GM19043 (cell line): ENCODE measurements around the gene PRXL2B.
"Not testable (repeated sequence)": the region's sequence is repeated elsewhere in the genome, so short reads cannot be mapped to it uniquely, and the experiment has no call there.

Experiments
- ATAC-seq: cut with Tn5 transposase; IDR thresholded peaks from one replicate; pipeline ENCODE4 v1.9.1; 2021; ENCODE audit warnings: low read depth; ENCODE audit not compliant: unreplicated experiment

Gene PRXL2B

DNA sequence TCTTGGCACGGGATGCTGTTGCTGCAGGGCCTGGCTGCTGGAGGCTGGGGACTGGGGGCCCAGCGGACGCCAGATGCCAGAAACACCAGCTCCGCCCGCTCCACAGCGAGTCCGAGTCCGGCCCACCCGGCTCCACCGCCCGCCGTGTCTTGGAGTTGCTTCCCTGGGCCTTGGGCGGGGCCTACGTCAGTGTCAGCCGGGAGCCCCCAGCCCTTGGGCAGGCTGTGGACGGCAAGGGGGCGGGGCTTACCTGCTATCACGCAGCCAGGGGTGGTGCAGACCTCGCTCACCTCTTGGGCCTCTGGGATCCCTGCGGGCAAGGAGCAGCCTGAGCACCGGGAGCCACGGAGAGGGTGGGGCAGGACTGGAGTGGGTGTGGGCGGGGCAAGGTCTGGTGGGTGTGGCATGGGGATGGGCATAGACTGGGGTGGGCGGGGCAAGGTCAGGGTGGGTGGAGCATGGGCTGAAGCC, 24.5 kb downstream of the PRXL2B start:
- ATAC-seq, result no peak

DNA sequence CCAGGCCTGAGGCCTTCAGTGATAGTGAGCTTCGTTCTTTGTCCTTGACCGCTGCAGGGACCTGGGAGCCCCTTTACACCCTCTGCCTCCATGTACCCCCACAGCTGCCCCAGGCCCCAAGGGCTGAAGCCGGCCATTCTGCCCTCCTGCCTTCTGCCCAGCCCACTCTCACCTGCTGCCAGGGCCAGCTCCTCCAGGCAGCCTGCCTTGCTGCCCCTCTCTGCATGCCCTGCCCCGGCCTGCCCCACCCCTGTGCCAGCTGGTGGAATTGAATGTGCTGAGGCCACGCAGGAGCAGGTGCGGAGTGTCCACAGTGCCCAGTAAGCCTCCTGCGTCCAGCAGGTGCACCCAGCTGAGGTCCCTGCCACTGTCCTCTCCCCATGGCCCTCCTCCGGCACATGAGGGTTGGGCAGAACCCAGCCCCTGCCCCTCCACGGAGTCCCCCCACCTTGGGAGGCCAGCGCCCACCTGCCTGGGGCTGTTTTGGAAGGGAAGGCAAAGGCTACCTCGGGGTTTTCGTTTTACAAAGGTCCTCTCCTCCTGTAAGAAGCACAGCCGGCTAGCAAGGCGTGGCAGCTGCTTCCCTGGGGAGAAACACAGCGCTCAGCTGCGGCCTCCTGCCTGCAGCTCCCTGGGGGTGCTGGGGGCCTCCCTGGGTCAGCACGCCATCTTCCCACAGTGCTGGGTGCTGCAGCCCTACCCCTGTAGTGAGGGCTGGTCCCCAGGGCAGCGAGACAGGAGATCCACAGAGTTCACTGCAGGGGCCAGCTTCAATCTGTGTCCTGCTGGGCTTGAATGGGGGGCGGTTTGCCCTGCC, 25.3 kb downstream of the PRXL2B start:
- ATAC-seq, result no peak

- no peak for ATAC-seq
Measured at GRCh38 chr1:2612591-2613365, 26.2 kb downstream of the PRXL2B start.

DNA sequence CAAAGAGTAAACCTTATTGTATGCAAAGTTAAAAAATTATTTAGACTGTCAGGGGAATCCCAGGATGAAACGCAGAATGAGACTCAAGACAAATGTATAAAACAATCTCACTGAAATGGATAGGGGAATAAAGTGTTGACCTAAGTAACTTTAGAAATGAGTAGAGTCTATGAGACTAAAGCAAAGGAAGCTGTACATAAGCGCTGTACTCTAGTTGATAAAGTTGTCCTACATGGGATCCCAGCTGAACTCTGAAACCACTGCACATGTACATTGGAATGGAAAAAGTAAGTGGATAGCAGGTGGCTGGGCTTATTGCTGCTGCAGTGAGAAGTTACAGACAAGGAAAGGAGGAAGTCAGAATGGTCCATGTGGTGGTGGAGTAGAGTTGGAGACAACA, 27.6 kb downstream of the PRXL2B start:
- no peak for ATAC-seq

DNA sequence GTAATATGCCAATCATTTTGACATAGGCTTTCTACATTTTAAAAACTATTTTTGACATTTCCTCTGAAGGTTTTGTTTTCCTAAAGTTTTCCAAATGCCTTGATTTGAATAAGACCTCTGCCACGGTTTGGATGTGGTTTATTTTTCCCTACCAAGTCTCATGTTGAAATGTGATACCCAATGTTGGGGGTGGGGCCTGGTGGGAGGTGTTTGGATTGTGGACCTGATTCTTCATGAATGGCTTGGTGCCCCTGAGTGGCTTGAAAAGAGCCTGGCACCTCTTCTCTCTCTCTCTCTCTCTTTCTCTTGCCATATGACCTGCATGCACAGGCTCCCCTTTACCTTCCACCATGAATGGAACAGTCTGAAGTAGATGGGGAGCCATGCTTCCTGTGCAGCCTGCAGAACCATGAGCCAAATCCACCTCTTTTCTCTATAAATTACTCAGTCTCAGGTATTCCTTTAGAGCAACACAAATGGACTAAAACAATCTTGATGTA, 31.4 kb downstream of the PRXL2B start:
- ATAC-seq, result no peak

DNA sequence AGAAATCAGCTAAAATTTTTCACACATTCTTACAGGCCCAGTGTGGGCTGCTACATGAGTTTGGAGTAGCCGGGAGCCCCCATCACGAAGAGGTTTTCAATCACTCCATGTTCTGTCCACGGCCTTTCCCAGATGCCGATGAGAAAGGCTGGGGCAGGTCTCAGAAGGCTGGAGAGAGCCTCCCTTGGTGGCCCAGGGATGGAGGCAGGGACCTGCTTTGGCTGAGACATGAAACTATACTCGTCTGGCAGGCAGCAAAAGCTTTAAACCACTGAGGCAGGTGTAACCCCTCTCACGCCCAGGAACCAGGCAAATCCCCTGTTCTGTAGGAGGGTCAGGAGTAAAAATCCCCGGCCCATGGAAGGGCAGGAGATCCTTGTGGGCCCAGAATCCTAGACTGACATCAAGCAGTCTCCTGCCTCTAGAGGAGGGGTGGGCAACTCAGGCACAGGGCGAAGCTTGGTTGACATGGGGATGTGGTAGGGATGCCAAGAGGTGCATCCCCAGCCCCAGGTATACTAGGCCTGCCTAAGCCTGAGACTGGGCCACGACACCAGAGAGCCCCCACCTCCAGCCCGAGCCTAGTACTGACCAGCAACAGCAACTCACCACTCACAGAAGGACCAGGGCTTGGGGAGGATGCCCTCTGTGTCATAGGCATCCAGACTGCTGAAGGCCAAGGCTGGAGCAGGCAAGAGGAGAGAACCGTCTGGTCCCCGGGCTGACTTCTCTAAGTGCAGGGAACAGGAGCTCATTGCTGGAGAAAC, 37.2 kb downstream of the PRXL2B start:
- ATAC-seq, result no peak

DNA sequence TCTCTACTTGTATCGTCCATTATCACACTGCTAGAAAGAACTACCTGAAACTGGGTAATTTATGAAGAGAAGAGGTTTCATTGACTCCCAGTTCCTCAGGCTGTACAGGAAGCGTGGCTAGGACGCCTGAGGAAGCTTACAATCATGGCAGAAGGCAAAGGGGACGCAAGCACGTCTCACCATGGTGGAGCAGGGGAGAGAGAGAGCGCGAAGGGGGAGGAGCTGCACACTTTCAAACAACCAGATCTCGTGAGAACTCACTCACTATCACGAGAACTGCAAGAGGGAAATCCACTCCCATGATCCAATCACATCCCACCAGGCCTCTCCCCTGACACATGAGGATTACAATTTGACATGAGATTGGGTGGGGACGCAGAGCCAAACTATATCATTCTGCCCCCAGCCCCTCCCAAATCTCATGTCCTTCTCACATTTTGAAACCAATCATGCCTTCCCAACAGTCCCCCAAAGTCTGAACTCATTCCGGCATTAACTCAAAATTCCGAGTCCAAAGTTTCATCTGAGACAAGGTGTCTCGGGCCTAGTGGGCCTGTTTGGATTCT, 38.2 kb downstream of the PRXL2B start:
- ATAC-seq, result no peak

DNA sequence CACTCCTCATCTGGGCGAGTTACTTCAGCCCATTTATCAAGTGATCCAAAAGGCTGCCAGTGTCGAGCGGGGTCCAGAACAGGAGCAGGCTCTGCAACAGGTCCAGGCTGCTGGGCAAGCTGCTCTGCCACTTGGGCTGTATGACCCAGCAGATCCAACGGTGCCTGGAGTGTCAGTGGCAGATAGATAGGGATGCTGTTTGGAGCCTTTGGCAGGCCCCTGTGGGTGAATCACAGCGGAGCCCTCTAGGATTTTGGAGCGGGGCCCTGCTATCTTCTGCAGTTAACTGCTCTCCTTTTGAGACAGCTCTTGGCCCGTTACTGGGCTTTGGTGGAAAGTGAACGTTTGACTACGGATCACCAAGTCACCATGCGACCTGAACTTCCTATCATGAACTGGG, 38.7 kb downstream of the PRXL2B start:
- no peak for ATAC-seq

- not testable (repeated sequence) for ATAC-seq
Measured at GRCh38 chr1:2625748-2626147, 39.2 kb downstream of the PRXL2B start.

GRCh38 chr1:2627746-2628145, 41.2 kb downstream of the PRXL2B start:
- no peak for ATAC-seq

DNA sequence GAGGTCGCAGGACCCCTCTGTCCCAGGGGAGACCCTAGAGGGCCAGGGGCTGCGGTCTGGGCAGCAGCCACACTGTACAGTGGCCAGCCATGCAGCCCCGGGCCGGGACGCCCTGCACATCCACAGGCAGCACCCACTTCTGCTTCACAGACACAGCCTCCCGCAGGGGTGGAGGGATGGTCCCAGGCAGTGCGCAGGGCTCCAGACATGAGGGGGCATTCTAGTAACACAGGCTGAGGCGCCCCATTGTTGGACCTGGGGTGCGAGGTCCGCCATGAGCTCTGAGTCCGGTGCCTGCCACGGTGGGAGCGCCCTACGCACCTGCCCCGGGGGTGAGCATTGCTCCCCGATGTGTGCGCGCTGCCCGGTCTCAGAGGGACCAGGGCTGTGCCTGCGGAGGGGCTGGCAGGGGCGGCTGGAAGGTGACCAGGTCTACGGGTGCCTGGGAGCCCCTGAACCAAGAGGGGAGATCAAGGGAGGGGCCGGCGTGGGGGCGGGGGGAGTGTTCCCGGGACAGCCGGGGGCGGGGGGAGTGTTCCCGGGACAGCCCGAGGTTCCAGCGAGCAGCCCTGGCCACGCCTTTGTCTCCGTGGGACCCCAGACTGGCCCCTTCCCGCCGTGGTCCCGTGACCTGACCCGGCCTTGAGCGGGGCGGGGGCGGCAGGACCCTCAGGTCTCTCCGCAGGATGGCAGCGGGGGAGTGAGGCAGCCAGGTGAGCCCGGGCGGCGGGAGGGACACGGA, 41.8 kb downstream of the PRXL2B start:
- ATAC-seq, result no peak

GRCh38 chr1:2628933-2629626, 42.5 kb downstream of the PRXL2B start:
- ATAC-seq, result no peak

DNA sequence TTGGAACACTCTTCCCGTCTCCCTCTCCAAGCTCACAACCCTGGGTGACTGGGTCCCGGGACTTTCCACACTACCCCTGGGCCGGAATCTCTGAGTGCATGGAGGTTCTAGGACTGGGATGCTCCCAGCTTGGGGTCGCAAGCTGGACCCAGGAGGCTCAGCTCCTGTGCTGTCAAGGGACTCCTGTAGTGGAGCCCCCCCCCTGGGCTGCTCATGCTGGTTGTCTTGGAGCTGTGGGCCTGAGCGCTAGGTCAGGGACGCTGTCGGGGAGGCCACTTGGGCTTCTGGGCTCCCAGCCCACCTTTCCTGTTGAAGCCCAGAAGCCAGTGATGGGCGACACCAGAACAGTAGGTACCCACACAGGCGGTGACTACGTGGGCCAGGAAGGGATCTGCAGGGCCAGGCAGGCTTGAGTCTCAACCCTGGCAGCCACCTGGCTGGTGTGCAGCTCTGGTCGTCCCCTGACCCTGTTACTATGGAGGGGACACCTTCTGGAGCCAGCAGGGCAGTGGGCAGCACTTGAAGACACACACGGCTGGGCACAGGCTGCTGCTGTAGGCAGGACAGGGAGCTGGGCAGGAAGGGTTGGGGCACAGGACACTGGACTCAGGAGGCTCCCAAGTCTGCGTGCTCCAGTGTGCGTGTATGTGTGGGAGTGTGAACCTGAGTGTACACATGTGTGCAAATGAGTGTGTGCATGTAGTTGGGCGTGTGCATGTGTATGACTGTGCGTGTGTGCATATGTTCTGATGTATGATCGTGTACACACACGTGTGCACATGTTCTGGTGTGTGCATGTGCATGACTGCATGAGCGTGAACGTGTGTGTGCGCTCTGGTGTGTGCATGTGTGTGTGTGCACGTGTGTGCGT, 43.3 kb downstream of the PRXL2B start:
- ATAC-seq, result no peak

- no peak for ATAC-seq
Measured at GRCh38 chr1:2630498-2631135, 44.0 kb downstream of the PRXL2B start.

- no peak for ATAC-seq
Measured at GRCh38 chr1:2631136-2632050, 44.8 kb downstream of the PRXL2B start.

GRCh38 chr1:2632051-2632430, 45.5 kb downstream of the PRXL2B start:
- no peak for ATAC-seq
